ENCODE data around the gene TMEM258. TPM values are rescaled to one million over a fixed set of nuclear protein-coding genes. Genes with fewer than 3 reads are reported as not detected.

Gene TMEM258
- total and polyA plus RNA-seq, 9 of the 15 experiments (the other 6 are each of a cell fraction or from before 2014, with no cell fraction given): 97.2 to 856 (median 231) TPM

GRCh38 chr11:61749591-61750217, 42.7 kb downstream of the TMEM258 start (continued):
- TF ChIP-seq STAT6 (CRISPR knock-in tag; IDR thresholded peaks at IDR 0.05) (no peak), CC2D1A (IDR thresholded peaks at IDR 0.05) (no peak), GABPA (tag; conservative IDR thresholded peaks at IDR 0.05; ENCODE audit: low read depth) (no peak), ZNF436 (CRISPR knock-in tag; IDR thresholded peaks at IDR 0.05) (no peak), ETV6 (IDR thresholded peaks at IDR 0.05; ENCODE audit: borderline replicate concordance in 1 of 2, low read depth in 2 of 2, low read length in 1 of 2) (no peak), ETV6 (CRISPR knock-in tag; IDR thresholded peaks at IDR 0.05; ENCODE audit: borderline replicate concordance) (no peak), NFRKB (IDR thresholded peaks at IDR 0.05; ENCODE audit: low read depth) (no peak), ZNF586 (CRISPR knock-in tag; conservative IDR thresholded peaks at IDR 0.05) (no peak), TCFL5 (CRISPR knock-in tag; conservative IDR thresholded peaks at IDR 0.05) (no peak), MTA1 (IDR thresholded peaks at IDR 0.05; ENCODE audit: borderline replicate concordance) (no peak), FOXM1 (IDR thresholded peaks at IDR 0.05; ENCODE audit: low read depth) (0 out of 2 replicates have a peak, but pooled peaks have one; percentile 21), FOXM1 (CRISPR knock-in tag; IDR thresholded peaks at IDR 0.05; ENCODE audit: low read depth) (no peak), LEF1 (IDR thresholded peaks at IDR 0.05) (peak; percentile 97), THRB (CRISPR knock-in tag; conservative IDR thresholded peaks at IDR 0.05) (no peak), ZNF134 (CRISPR knock-in tag; conservative IDR thresholded peaks at IDR 0.05) (no peak), CBX3 (IDR thresholded peaks at IDR 0.05; ENCODE audit: borderline replicate concordance in 1 of 2, low read length in 2 of 2) (no peak), LARP7 (IDR thresholded peaks at IDR 0.05) (no peak), ELF1 (tag; IDR thresholded peaks at IDR 0.05) (no peak), SREBF2 (CRISPR knock-in tag; IDR thresholded peaks at IDR 0.05) (no peak), GABPB1 (CRISPR knock-in tag; IDR thresholded peaks at IDR 0.05) (no peak), ZBTB11 (CRISPR knock-in tag; IDR thresholded peaks at IDR 0.05) (no peak), ELK3 (CRISPR knock-in tag; IDR thresholded peaks at IDR 0.05) (no peak)

Data from K562 (cell line).